HFFc6 (cell line): ENCODE data around the gene SPOCK2. TPM values are rescaled to one million over a fixed set of nuclear protein-coding genes. Genes with fewer than 3 reads are reported as not detected.

Experiments used
- DNase-seq: peaks from one replicate; pipeline ENCODE4 v3.0.0-alpha.2; 2018
- H3K27ac Mint-ChIP-seq: 2 replicates; pipeline ENCODE4 v1.8.0; 2020; ENCODE audit warnings: mild to moderate bottlenecking, mixed read lengths
- H3K27me3 Mint-ChIP-seq: 2 replicates; pipeline ENCODE4 v1.8.0; 2021; ENCODE audit warnings: mild to moderate bottlenecking, moderate library complexity, mixed read lengths; ENCODE audit not compliant: insufficient read depth
- H3K36me3 Mint-ChIP-seq: 2 replicates; pipeline ENCODE4 v1.8.0; 2021; ENCODE audit warnings: low read depth, mixed read lengths
- H3K4me1 Mint-ChIP-seq: 2 replicates; pipeline ENCODE4 v1.8.0; 2020; ENCODE audit warnings: low read depth, mixed read lengths
- H3K4me3 Mint-ChIP-seq: 2 replicates; pipeline ENCODE4 v1.8.0; 2020; ENCODE audit warnings: mild to moderate bottlenecking, moderate library complexity, mixed read lengths
- H3K9me3 Mint-ChIP-seq: 2 replicates; pipeline ENCODE4 v1.8.0; 2020; ENCODE audit warnings: mild to moderate bottlenecking, mixed read lengths
- CTCF ChIP-seq: fragments of 200-600 bp; sonication (generic); IDR thresholded peaks from 2 replicates; pipeline ENCODE4 v1.5.0; 2021; ENCODE audit warnings: antibody characterized with exemption, mild to moderate bottlenecking
- total RNA-seq, 6 experiments: library from RNA; stranded (reverse); fragmentation: NEBNext Ultra II Directional; extraction: Animal tissue kit (Norgen Biotek cat#: 25700); gene quantifications; 2 replicates in 1 of 6; 3 replicates in 5 of 6; pipeline ENCODE4 v1.2.3, GENCODE V29; 2021

The SPOCK2 gene
- total RNA-seq, 6 experiments from 2014 or later = not detected

GRCh38 chr10:72076756-72077155 is 11.6 kb downstream of the SPOCK2 start:
- Mint-ChIP-seq H3K9me3 (peaks cover under 1% of the 10 kb centered on the region; the same call in 1 of the 2 replicates), H3K27me3 (peaks cover 45% of the 10 kb centered on the region), H3K4me3 (no peak overlapping the region), H3K36me3 (0 out of 2 replicates have a peak, but pooled peaks cover under 1% of the 10 kb centered on the region), H3K4me1 (no peaks in the 10 kb centered on the region), H3K27ac (no peak overlapping the region)
- no peak for TF ChIP-seq CTCF
- no peak for DNase-seq

GRCh38 chr10:72075376-72076115 is 12.8 kb downstream of the SPOCK2 start:
- DNase-seq = no peak

GRCh38 chr10:72074574-72075375 is 13.6 kb downstream of the SPOCK2 start:
- Mint-ChIP-seq H3K9me3 (peaks cover 4% of the 10 kb centered on the region; the same call in 1 of the 2 replicates), H3K4me3 (no peak overlapping the region), H3K27me3 (peaks cover 44% of the 10 kb centered on the region), H3K36me3 (peaks cover 5% of the 10 kb centered on the region; the same call in 1 of the 2 replicates), H3K4me1 (no peaks in the 10 kb centered on the region; the same call in 1 of the 2 replicates), H3K27ac (no peak overlapping the region)
- no peak for TF ChIP-seq CTCF
- no peak for DNase-seq

More at GRCh38 chr10:72075376-72076115, 12.8 kb downstream of the SPOCK2 start:
- no peak overlapping the region for H3K4me3 Mint-ChIP-seq
- no peak for TF ChIP-seq CTCF
- H3K27me3 Mint-ChIP-seq = peaks cover 45% of the 10 kb centered on the region
- H3K4me1 Mint-ChIP-seq = no peaks in the 10 kb centered on the region
- H3K27ac Mint-ChIP-seq = no peak overlapping the region
- peaks cover 5% of the 10 kb centered on the region; the same call in 1 of the 2 replicates for H3K36me3 Mint-ChIP-seq
- H3K9me3 Mint-ChIP-seq = peaks cover 4% of the 10 kb centered on the region; the same call in 1 of the 2 replicates

- Mint-ChIP-seq H3K27me3 (peaks cover 41% of the 10 kb centered on the region), H3K9me3 (peaks cover 4% of the 10 kb centered on the region; the same call in 1 of the 2 replicates), H3K27ac (no peak overlapping the region), H3K4me3 (no peak overlapping the region), H3K36me3 (peaks cover 5% of the 10 kb centered on the region; the same call in 1 of the 2 replicates), H3K4me1 (peaks cover 8% of the 10 kb centered on the region)
- no peak for TF ChIP-seq CTCF
- no peak for DNase-seq
Observed at GRCh38 chr10:72073708-72074573, 14.4 kb downstream of the SPOCK2 start.

- H3K4me3 Mint-ChIP-seq = no peak overlapping the region
- no peak overlapping the region for H3K27ac Mint-ChIP-seq
- peaks cover 10% of the 10 kb centered on the region for H3K4me1 Mint-ChIP-seq
- DNase-seq = no peak
- TF ChIP-seq CTCF = no peak
- peaks cover 5% of the 10 kb centered on the region; the same call in 1 of the 2 replicates for H3K36me3 Mint-ChIP-seq
- peaks cover 39% of the 10 kb centered on the region for H3K27me3 Mint-ChIP-seq
- peaks cover 4% of the 10 kb centered on the region; the same call in 1 of the 2 replicates for H3K9me3 Mint-ChIP-seq
Observed at GRCh38 chr10:72072639-72073038, 15.7 kb downstream of the SPOCK2 start.
